Astrocyte (in vitro differentiated cells and primary cell): ENCODE data around the gene PHEX.

Source experiments
- CTCF ChIP-seq: IDR thresholded peaks from 2 replicates; pipeline ENCODE4 v1.5.1; 2011; ENCODE audit warnings: low read depth, mild to moderate bottlenecking, inconsistent platforms, low read length, moderate library complexity; ENCODE audit not compliant: insufficient read depth
- EZH2 ChIP-seq: IDR thresholded peaks from 2 replicates; pipeline ENCODE4 v1.6.1; 2012; ENCODE audit warnings: mild to moderate bottlenecking, low read length, inconsistent platforms; ENCODE audit not compliant: insufficient read depth

- TF ChIP-seq CTCF (no peak), EZH2 (no peak)
Observed at GRCh38 chrX:22148565-22148964, 116.4 kb downstream of the PHEX start.
